GM21367 (cell line): ENCODE measurements around the gene TOX2.

Experiments
- ATAC-seq: cut with Tn5 transposase; IDR thresholded peaks from one replicate; pipeline ENCODE4 v1.9.1; 2021; ENCODE audit not compliant: unreplicated experiment

TOX2 gene

DNA sequence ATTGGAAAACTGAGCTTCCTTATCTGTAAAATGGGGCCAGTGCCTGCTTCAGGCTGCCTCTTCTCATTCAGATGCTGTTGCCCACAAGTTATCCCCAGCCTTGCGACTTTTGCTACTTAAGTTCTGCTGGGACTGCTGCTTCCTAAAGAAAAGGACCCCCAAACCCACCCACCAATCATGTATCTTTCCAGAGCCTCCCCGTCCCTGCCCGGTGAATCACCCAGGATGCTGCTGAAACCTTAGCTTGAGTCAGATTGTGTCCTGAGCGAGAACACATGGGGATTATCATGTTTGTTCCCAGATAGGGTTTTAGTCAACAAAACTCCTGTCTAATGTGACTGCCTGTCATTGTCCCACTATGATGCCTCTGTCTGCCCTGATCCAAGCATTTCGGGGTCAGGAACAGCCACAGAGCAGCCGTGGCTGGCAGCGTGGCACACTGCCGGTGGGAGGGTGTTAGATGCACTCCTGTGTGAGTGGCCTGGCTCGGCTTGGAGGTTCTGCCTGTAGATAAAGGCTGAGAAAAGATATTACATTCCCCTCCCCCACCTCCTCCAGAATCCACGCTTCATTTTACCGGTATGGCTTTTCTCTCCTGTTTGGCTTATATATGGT lies 79.9 kb downstream of the TOX2 start:
- ATAC-seq, result no peak

DNA sequence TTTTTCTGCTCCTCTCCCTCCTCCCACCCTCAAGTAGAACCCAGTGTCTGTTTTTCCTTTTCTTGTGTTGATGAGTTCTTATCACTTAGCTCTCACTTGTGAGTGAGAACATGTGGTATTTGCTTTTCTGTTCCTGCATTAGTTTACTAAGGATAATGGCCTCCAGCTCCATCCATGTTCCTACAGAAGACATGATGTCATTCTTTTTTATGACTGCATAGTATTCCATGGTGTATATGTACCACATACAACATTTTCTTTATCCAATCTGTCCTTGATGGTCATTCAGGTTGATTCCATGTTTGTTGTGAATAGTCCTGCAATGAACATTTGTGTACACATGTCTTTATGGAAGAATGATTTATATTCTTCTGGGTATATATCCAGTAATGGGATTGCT lies 81.0 kb downstream of the TOX2 start:
- ATAC-seq, result no peak

DNA sequence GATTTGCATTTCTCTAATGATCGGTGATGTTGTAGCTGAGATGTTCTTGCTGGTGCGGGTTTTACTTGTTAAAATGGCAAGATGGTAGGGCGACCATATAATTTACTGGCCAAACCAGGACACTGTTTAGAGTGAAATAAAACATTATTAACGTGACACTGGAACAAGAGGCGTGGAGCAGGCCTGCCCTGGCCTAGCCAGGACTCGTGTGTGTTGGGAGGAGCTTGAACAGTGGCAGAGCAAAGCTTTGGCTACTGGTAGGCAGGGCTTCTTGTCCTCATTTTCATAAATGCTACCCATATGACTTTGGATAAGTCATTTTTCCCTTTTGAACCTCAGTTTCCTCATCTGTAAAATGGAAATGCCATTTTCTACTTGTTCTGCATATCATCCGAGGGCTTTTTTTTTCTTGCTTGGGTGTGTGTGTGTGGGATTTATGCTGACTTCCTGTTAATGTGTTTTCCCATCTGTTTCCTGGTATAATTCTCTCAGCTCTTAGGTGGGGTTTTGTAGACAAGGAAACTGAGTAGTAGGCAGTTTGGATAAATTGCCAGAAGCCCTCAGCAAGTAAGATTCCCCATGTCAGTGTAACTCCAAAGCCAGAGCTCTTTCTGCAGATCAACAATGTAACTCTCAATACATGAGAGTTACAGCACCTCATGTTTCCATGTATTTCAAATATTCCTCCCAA lies 81.7 kb downstream of the TOX2 start:
- ATAC-seq, result no peak

DNA sequence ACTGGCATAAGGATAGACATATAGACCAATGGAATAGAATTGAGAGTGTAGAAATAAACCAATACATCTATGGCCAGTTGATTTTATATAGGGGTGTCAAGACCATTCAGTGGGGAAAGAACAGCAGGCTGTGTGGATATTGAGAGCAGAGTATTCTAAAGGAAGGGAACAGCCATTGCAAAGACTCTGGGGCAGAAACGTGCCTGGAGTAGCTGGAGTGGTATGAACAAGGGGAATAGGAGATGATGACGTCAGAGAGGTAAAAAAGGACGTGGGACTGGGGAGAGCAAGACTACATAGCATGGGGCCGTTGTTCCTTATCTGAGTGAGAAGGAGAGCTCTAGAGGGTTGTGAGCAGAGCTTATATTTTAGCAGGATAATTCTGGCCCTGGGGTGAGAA lies 85.2 kb downstream of the TOX2 start:
- ATAC-seq, result no peak

- ATAC-seq, result no peak
Observed at GRCh38 chr20:44001667-44002596, 87.3 kb downstream of the TOX2 start.

DNA sequence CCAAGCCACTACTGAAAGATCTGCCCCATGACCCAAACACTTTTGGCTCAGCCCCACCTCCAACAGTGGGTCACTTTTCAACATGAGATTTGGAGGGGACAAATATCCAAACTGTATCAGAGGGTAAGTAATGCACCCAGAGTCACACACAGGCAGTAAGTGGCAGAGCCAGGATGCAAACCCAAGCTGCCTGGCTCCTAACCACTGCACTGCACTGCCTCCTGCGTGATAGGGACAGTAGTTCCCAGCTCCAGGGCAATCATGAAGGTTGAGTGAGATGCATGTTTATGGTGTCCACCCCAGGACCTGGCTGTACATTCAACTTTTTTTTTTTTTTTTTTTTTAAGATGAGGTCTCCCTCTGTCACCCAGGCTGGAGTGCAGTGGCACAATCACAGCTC lies 88.2 kb downstream of the TOX2 start:
- no peak for ATAC-seq

DNA sequence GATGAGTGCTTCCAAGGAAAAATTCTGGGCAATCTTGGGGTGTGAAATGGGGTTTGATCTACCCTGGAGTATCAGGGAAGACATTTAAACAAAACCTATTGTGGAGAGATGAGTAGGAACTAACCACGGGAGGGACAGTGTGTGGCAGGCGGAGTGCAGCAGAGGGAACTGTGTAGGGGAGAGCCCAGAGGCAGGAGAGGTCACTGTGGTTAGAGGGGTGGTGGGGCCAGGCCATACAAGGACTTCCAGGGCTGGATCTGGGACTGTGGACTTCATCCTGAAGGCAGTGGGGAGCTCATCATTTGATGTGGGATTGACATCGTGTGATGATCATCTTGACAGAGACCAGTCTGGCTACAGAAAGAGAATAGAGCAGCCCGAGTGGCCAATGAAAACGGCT lies 89.0 kb downstream of the TOX2 start:
- no peak for ATAC-seq

GRCh38 chr20:44004306-44004915 lies 89.8 kb downstream of the TOX2 start:
- no peak for ATAC-seq

DNA sequence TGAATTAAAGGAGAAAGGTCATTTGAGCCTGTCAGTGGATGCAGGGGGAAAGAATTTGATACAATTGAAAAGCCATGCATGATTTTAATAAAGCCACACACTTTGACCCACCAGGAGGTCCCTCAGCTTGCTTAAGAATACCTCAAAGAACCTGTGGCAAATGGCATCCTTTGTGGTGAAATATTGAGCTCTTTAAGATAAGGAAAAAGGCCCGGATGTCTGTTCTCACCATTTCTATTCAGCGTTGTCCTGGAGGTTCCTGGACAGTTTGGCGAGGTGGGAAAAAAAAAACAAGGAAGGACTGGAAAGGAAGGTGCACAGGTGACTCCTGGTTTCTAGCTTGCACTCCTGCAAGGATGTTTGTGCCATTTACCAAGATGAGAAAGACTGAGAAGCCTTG lies 91.0 kb downstream of the TOX2 start:
- no peak for ATAC-seq

GRCh38 chr20:44006126-44006525 lies 91.5 kb downstream of the TOX2 start:
- ATAC-seq, result no peak

GRCh38 chr20:44006578-44006977 lies 91.9 kb downstream of the TOX2 start:
- ATAC-seq, result no peak

GRCh38 chr20:44008806-44009678 lies 94.4 kb downstream of the TOX2 start:
- ATAC-seq, result no peak

DNA sequence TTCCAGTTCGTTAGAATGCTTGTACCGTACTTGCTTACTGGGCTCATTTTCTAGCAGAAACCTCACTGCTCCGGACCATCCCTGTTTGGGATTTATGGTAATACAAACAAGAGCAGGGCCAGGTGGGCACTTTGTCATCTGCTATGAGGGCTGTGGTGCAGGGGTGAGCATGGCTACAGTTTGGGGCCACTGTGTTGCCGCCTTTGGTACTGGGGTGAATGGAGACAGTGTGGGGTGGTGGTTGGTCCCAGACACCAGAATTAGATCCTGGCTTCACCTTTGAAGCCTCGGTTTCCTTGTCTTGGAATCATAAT lies 95.0 kb downstream of the TOX2 start:
- ATAC-seq, result no peak

GRCh38 chr20:44010162-44010704 lies 95.6 kb downstream of the TOX2 start:
- no peak for ATAC-seq

GRCh38 chr20:44011251-44011940 lies 96.7 kb downstream of the TOX2 start:
- no peak for ATAC-seq

DNA sequence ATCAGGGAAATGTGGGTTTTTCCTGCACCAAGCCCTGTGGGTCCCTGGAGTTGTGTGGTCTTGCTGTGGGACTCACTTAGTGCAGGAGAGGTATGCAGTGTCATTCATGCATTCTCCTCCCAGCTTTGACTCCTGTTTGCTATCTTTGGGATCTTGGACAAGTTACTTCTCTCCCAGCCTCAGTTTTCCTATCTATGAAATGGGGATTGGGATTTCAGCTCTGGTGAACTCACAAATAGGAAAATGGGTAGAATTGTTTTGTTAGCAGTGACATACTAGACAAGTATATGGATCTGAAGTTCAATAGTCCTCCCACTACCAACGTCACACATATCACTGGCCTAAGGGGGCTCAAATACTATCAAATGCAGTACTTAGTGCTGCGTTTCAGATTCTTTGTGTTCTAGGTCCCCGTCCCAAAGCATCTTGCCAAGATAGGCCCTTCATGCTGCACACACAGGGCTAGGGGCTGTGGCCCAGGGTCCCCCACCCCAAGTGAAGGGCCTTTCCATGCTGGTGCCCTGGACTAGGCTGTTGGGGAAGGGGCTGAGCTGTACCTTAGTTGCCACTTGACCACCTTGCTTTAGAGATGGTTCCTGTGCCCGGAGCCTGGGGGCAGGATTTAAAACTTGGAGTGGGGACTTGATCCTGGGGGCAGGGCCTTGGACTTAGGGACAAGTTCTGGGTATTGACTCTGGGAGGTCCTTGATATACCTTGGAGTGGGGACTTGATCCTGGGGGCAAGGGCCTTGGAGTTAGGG lies 98.0 kb downstream of the TOX2 start:
- no peak for ATAC-seq

GRCh38 chr20:44014807-44015732 lies 100.4 kb downstream of the TOX2 start:
- ATAC-seq, result no peak

GRCh38 chr20:44015733-44016103 lies 101.1 kb downstream of the TOX2 start:
- ATAC-seq, result no peak
